DMS53 (cell line): ENCODE data around the gene CXCL10.
A peak's percentile ranks its signal among the peaks of the same experiment; 100 is the strongest.
"Not testable (repeated sequence)": the region's sequence is repeated elsewhere in the genome, so short reads cannot be mapped to it uniquely, and the experiment has no call there.

Experiments used
- DNase-seq: peaks from one replicate; lab custom pipeline; 2025; lab: John Stamatoyannopoulos, UW

Gene CXCL10

GRCh38 chr4:76023389-76023788 is at the start of gene CXCL10:
Gene CXCL10 (minus strand): TSS chr4:76023497. CDS start chr4:76023431, 66 bp downstream.
- no peak for DNase-seq

DNA sequence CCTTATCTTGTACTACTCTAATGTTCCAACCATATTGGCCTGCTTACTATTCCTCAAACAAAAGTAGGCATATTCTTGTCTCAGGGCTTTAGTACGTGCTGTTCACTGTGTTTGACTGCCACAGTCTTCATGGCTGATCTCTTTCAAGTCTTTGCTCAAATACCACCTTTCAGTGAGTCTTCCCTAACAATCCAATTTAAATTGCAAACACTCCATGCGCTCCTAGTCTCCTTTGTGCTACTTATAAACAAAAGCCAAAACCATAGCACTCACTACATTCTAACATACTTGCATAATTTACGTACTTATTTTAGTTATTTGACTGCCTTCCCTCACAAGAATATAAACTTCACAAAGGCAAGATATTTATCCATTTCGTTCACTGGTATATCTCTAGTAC is 49.5 kb upstream of the CXCL10 start:
- DNase-seq = no peak

GRCh38 chr4:76067652-76068286 is 44.5 kb upstream of the CXCL10 start:
- peak; percentile 78 for DNase-seq

DNA sequence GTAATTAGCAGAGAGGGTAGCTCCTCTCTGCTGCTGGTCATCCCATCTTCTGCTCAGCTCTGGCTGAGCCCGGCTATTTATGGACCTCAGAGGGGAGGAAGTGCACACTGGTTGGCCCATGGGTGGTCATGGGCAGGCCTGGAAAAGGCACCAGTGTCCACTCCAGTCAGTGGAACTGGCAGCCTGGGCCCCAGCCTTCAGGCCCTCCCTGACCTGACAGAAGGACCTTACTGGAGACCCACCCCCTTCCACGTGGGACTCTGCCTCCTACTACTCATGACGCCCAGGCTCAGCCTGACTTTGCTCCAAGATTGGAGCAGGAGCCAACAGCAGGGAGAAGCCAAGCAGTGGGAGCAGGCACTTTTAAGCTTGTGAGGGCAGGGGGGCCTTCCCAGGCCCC is 43.2 kb upstream of the CXCL10 start:
- no peak for DNase-seq

DNA sequence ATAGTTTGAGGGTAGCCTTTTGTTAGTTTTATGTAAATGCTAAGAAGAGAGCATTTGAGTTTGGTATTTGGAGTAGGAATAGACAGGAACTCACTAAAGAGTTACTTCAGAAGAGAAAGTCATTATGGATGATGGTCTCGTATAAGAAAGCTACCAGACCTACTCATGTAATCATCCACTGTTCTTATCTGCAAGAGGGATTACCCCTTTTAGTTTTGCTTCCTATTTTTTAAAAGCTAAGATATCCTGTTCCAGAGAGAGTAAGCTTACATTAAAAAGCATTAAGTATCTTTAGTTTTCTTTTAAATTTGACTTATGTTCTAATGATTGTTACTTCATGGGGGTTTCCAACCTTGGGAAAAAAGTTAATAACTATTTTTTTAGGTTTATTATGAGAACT is 38.7 kb upstream of the CXCL10 start:
- DNase-seq = no peak

DNA sequence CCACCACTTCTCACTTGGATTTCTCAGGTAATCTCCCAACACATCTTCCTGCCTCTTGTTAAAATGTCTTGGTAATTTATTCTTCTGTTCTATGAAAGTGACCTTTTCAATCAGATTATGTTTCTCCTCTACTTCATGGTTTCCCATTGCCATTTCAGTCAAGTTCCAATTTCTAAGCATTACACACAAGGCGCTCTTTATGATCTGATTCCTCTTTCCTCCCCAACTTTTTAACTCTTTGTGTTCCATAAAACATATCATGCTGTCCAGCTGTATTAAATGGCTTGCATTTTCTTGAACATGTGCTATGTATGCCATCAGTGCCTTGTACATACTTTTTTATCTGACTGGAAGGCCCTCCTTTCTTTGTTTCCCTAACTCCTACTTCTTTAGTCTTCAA is 38.1 kb upstream of the CXCL10 start:
- DNase-seq = no peak

DNA sequence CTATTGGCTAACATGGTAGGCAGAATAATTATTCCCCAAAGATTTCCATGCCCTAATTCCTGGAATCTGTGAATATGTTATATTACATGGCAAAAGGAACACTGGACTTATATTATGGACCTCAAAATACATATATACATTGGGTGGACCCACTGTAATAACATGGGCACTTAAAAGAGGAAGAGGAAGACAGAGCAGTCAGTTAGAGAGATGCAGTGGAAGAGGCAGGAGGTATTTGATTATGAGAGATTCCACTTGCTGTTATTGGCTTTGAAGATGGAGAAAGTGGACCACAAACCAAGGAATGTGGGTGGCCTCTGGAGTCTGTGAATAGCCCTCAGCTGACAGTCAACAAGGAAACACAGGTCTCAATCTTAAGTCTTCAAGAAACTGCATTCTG is 37.2 kb upstream of the CXCL10 start:
- no peak for DNase-seq

DNA sequence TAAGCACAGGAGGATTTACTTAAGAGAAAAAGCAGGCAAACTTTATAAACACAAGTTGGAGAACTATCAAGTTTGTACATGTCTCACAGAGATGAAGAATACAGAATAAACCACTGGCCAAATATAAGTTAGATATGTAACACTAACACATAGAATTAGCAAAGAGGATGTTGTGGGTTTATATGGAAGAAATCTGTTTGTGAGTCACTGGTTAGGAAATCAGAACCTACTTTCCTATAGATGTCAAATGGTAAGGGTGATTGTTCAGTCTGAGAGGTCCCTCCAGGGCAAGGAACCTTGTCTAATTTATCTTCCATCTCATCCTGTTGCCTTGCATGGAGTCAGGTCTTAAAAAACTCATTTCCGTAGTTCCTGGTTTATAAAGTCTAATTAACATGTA is 36.5 kb upstream of the CXCL10 start:
- DNase-seq = no peak

DNA sequence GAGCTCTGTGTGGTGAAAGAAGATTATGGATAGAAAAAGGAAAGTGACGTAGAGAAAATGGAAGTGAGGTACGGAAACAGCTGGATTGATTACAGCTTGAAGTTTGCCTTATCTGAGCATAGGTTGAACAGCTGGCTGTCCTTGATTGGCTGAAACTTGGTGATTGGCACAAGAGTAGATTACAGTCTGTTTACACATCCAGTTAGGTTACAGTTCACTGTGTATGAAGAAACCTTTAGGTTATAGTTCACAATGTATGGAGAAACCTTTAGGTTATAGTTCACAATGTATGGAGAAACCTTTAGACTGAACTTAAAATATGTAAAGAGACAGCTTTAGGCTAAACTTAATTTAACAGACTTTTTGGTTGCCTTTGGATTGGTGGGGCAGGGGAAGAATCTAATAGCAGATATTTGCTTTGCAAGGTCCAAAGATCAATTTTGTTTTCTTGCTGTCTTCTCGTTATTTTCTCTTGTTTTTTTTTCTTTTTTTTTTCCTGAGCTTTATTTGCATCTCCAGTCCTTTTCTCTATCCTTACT is 35.7 kb upstream of the CXCL10 start:
- DNase-seq = peak; percentile 47

DNA sequence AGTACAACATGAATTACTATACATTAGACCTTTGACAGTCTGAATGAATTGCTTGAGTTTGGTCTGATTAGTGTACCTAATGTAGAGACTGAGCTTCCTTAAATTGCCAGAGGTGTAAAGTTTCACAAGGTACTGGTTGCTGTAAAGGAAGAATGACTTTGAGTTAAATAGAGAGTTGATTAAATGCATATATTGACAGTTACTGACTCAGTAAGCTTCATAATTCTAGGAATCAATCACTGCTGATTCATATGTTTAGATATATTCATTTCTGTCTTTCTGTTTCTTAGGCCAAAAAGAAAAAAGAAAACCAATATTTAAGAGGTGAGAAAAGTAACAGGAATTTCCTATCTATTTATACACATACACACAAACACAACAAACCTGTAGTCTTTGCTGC is 35.0 kb upstream of the CXCL10 start:
- no peak for DNase-seq

- DNase-seq = no peak
Measured at GRCh38 chr4:76055421-76055820, 32.1 kb upstream of the CXCL10 start.

- DNase-seq = no peak
Measured at GRCh38 chr4:76055016-76055415, 31.7 kb upstream of the CXCL10 start.

DNA sequence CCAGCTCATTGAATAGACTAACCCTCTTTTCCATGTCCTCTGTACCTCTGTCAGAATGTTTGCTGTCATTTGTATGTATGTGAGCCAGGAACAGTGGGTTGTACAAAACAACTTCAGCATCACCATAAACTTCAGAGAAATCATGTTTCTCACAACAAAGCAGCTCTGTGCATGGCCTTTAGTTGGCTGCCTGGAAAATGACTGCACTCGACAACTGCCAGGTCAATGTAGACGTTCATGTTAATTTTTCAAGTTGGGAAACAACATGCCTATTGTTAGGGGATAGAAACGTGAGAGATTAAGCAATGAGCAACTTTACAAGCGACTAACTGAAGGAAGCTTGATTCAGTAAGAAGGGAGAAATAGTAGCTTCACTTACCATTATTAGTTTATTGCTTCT is 30.4 kb upstream of the CXCL10 start:
- no peak for DNase-seq

DNA sequence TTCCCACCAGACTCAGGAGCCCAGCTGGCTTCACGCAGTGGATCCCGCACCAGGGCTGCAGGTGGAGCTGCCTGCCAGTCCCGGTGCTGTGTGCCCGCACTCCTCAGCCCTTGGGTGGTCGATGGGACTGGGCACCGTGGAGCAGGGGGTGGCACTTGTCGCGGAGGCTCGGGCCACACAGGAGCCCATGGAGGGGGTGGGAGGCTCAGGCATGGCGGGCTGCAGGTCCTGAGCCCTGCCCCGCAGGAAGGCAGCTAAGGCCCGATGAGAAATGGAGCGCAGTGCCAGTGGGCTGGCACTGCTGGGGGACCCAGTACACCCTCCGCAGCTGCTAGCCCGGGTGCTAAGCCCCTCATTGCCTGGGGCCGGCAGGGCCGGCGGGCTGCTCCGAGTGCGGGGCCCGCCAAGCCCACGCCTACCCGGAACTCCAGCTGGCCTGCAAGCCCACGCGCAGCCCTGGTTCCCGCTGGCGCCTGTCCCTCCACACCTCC is 27.3 kb upstream of the CXCL10 start:
- not testable (repeated sequence) for DNase-seq

DNA sequence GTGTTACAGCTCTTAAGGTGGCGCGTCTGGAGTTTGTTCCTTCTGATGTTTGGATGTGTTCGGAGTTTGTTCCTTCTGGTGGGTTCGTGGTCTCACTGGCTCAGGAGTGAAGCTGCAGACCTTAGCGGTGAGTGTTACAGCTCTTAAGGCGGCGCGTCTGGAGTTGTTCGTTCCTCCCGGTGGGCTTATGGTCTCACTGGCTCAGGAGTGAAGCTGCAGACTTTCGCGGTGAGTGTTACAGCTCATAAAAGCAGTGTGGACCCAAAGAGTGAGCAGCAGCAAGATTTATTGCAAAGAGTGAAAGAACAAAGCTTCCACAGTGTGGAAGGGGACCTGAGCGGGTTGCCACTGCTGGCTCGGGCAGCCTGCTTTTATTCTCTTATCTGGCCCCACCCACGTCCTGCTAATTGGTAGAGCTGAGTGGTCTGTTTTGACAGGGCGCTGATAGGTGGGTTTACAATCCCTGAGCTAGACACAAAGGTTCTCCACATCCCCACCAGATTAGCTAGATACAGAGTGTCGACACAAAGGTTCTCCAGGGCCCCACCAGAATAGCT is 26.6 kb upstream of the CXCL10 start:
- not testable (repeated sequence) for DNase-seq

GRCh38 chr4:76044686-76045085 is 21.4 kb upstream of the CXCL10 start:
- DNase-seq = not testable (repeated sequence)

GRCh38 chr4:76043306-76043705 is 20.0 kb upstream of the CXCL10 start:
- DNase-seq = not testable (repeated sequence)

DNA sequence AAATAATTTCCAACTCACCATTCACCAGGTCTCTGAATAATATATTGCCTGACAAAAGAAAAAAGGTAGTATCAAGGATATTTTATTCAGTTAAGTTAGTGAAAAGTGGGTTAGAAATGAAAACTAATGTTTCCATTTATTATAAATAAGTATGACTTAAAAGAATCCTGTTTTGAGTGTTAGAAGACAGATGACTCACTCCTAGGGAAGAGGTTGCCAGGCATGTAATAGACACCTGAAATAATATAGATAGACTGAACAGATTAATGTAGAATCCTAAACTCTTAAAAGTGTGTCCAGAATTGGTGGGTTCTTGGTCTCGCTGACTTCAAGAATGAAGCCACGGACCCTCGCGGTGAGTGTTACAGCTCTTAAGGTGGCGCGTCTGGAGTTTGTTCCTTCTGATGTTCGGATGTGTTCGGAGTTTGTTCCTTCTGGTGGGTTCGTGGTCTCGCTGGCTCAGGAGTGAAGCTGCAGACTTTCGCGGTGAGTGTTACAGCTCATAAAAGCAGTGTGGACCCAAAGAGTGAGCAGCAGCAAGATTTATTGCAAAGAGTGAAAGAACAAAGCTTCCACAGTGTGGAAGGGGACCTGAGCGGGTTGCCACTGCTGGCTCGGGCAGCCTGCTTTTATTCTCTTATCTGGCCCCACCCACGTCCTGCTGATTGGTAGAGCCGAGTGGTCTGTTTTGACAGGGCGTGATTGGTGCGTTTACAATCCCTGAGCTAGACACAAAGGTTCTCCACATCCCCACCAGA is 19.1 kb upstream of the CXCL10 start:
- not testable (repeated sequence) for DNase-seq

- no peak for DNase-seq
Measured at GRCh38 chr4:76036855-76037254, 13.6 kb upstream of the CXCL10 start.

DNA sequence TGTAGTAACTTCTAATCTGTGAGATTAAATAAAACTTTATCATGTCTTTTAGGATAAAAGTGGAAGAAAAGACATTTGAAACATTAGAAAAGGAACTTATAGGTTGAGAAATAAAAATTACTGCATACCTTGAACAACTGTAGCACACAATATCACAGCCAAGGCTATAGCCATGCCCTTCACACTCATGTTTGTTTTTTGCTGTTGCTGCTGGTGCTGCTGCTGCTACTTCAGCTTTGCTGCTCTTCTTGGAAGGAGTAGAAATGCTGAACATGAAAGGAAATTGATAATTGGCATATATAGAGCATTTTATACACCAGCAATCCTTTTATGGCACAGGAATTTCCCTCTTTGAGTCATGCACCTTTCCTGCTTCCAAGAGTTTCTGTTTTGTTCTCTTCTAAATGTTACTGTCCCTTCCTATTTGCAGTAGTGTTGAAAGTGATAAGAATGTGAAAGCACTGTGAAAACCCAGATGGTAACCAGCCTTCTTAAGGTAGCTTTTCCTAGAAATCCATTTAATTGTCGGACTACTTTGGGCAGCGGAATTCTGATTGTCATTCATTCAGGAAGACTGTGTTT is 12.6 kb upstream of the CXCL10 start, which contains the start of gene CXCL11:
TSS of gene CXCL11 (minus strand) at position 272 of the 582 bp plus-strand sequence. CDS start at position 189, 83 bp downstream.
- no peak for DNase-seq

- no peak for DNase-seq
Measured at GRCh38 chr4:76035141-76035540, 11.8 kb upstream of the CXCL10 start.

DNA sequence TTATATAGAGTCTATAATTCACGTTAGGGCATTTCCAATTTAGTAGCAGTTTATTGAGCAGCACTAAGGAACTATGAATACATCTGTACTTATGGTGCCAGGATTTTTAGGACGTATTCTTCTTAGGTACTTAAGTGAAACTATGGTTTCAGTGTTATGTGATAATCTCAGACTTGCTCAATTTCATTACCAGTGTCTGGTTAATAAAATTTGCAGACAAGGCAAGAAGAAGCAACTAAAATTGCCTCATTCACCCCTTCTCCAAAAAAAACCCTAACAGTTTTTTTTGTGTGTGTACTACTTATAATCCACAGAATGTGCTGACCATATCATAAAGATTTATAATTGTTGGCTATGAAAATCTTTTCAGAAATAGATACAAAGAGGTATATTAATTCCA is 6.0 kb upstream of the CXCL10 start:
- no peak for DNase-seq
